GM12892 (cell line): ENCODE measurements around the gene TMEM81. TPM values are rescaled to one million over a fixed set of nuclear protein-coding genes. Genes with fewer than 3 reads are reported as not detected.

Experiments
- DNase-seq: peaks from one replicate; pipeline ENCODE4 v3.0.0; 2011; ENCODE audit not compliant: insufficient read length
- FAIRE-seq: peaks from 2 replicates; lab custom pipeline; 2011; peaks lifted over from hg19 to GRCh38; lab: Jason Lieb, UNC
- POLR2A ChIP-seq: IDR thresholded peaks from 2 replicates; pipeline ENCODE4 v1.6.1; 2011; ENCODE audit warnings: low read depth, low read length, control low read depth
- POLR2AphosphoS5 ChIP-seq: IDR thresholded peaks from 2 replicates; pipeline ENCODE4 v1.6.1; 2011; ENCODE audit warnings: low read depth, low read length, control low read depth
- TAF1 ChIP-seq: IDR thresholded peaks from 2 replicates; pipeline ENCODE4 v1.6.1; 2011; ENCODE audit warnings: low read depth, mild to moderate bottlenecking, control low read depth, low read length, borderline replicate concordance
- polyA plus RNA-seq: library from polyadenylated mRNA; unstranded; fragments of >200 nt; gene quantifications from one replicate; pipeline ENCODE4 v1.2.1, GENCODE V29; 2012; ENCODE audit warnings: missing spikeins, inconsistent platforms; ENCODE audit not compliant: missing spikeins

Gene TMEM81
- 1.6 TPM for polyA plus RNA-seq

- FAIRE-seq (no peak), DNase-seq (no peak)
- TF ChIP-seq POLR2AphosphoS5 (no peak), TAF1 (no peak), POLR2A (no peak)
These were observed at the start of gene TMEM81 for GRCh38 chr1:205084360-205084759. Gene TMEM81 (minus strand): TSS chr1:205084460. CDS start chr1:205084320, 140 bp downstream.

- FAIRE-seq (no peak), DNase-seq (no peak)
- TF ChIP-seq POLR2AphosphoS5 (no peak), POLR2A (no peak), TAF1 (no peak)
These were observed 49.0 kb upstream of the TMEM81 start for GRCh38 chr1:205133287-205133686.

- FAIRE-seq (no peak), DNase-seq (no peak)
- TF ChIP-seq POLR2AphosphoS5, result no peak
- TF ChIP-seq TAF1, result no peak
- TF ChIP-seq POLR2A, result no peak
These were observed 45.3 kb upstream of the TMEM81 start for GRCh38 chr1:205129447-205130029.

- DNase-seq (no peak), FAIRE-seq (no peak)
- TF ChIP-seq POLR2A, result no peak
- no peak for TF ChIP-seq TAF1
- TF ChIP-seq POLR2AphosphoS5, result no peak
These were observed 43.8 kb upstream of the TMEM81 start for GRCh38 chr1:205128050-205128449.

GRCh38 chr1:205127646-205128045 is 43.4 kb upstream of the TMEM81 start:
- DNase-seq, result no peak

GRCh38 chr1:205124726-205125125 is 40.5 kb upstream of the TMEM81 start:
- no peak for TF ChIP-seq POLR2A
- TF ChIP-seq TAF1, result no peak
- no peak for TF ChIP-seq POLR2AphosphoS5
- FAIRE-seq (no peak), DNase-seq (no peak)

More at GRCh38 chr1:205127646-205128045, 43.4 kb upstream of the TMEM81 start:
- TF ChIP-seq POLR2AphosphoS5 (no peak), TAF1 (no peak), POLR2A (no peak)
- FAIRE-seq, result no peak

GRCh38 chr1:205122489-205122882 is 38.2 kb upstream of the TMEM81 start:
- no peak for DNase-seq
- FAIRE-seq, result no peak
- TF ChIP-seq POLR2A, result no peak
- TF ChIP-seq POLR2AphosphoS5, result no peak
- no peak for TF ChIP-seq TAF1

GRCh38 chr1:205121660-205122488 is 37.6 kb upstream of the TMEM81 start, which contains the start of gene RBBP5:
Gene RBBP5 (minus strand): TSS chr1:205121978. CDS start chr1:205121873, 105 bp downstream.
- peak; percentile 95 for FAIRE-seq
- peak; percentile 77 for DNase-seq
- TF ChIP-seq POLR2A, result peak; percentile 99
- peak; percentile 98 for TF ChIP-seq POLR2AphosphoS5
- peak; percentile 94 for TF ChIP-seq TAF1

GRCh38 chr1:205118752-205119151 is 34.5 kb upstream of the TMEM81 start:
- DNase-seq, result no peak
- TF ChIP-seq POLR2A (no peak), TAF1 (no peak), POLR2AphosphoS5 (no peak)
- no peak for FAIRE-seq

- DNase-seq (no peak), FAIRE-seq (peak; percentile 14)
- TF ChIP-seq POLR2AphosphoS5, result no peak
These were observed 27.1 kb upstream of the TMEM81 start for GRCh38 chr1:205111354-205111753.

- DNase-seq, result no peak
- no peak for TF ChIP-seq POLR2A
- TF ChIP-seq POLR2AphosphoS5, result no peak
- no peak for TF ChIP-seq TAF1
- no peak for FAIRE-seq
These were observed 25.5 kb upstream of the TMEM81 start for GRCh38 chr1:205109711-205110110.

- FAIRE-seq (no peak), DNase-seq (no peak)
- TF ChIP-seq TAF1 (no peak), POLR2A (no peak), POLR2AphosphoS5 (no peak)
These were observed 25.0 kb upstream of the TMEM81 start for GRCh38 chr1:205109269-205109668.
